Measurements from ENCODE around the gene SPPL3.
"Not testable (repeated sequence)": the region's sequence is repeated elsewhere in the genome, so short reads cannot be mapped to it uniquely, and the experiment has no call there.

Gene SPPL3

GRCh38 chr12:120904197-120904773, at the start of gene SPPL3:
Gene SPPL3 (minus strand): TSS chr12:120904358. CDS start chr12:120903867, 491 bp downstream.
- H3K36me3 Mint-ChIP-seq (ENCODE audit: low read depth): peaks cover 6% of the 10 kb centered on the region
- H3K27me3 Mint-ChIP-seq (ENCODE audit: low read depth): no peaks in the 10 kb centered on the region
- peaks cover 26% of the 10 kb centered on the region for H3K4me1 Mint-ChIP-seq (ENCODE audit: low read depth)
- peak within 1 kb of the TSS; percentile 99 for H3K4me3 Mint-ChIP-seq
- H3K27ac Mint-ChIP-seq: peak within 1 kb of the TSS; percentile 91
- H3K9me3 Mint-ChIP-seq: no peaks in the 10 kb centered on the region

- H3K4me3 Mint-ChIP-seq: no peak overlapping the region
- H3K9me3 Mint-ChIP-seq: no peaks in the 10 kb centered on the region
- H3K27ac Mint-ChIP-seq: no peak overlapping the region
- H3K27me3 Mint-ChIP-seq (ENCODE audit: low read depth): peaks cover 4% of the 10 kb centered on the region
- no peaks in the 10 kb centered on the region for H3K36me3 Mint-ChIP-seq (ENCODE audit: low read depth)
- H3K4me1 Mint-ChIP-seq (ENCODE audit: low read depth): no peaks in the 10 kb centered on the region
Measured at GRCh38 chr12:120950807-120951206, 46.6 kb upstream of the SPPL3 start.

GRCh38 chr12:120950260-120950799, 46.2 kb upstream of the SPPL3 start:
- not testable (repeated sequence) for H3K4me3 Mint-ChIP-seq; H3K27me3 Mint-ChIP-seq (ENCODE audit: low read depth); H3K9me3 Mint-ChIP-seq; H3K27ac Mint-ChIP-seq; H3K36me3 Mint-ChIP-seq (ENCODE audit: low read depth); H3K4me1 Mint-ChIP-seq (ENCODE audit: low read depth)

GRCh38 chr12:120945516-120945915, 41.4 kb upstream of the SPPL3 start:
- not testable (repeated sequence) for H3K4me1 Mint-ChIP-seq (ENCODE audit: low read depth); H3K36me3 Mint-ChIP-seq (ENCODE audit: low read depth); H3K27ac Mint-ChIP-seq; H3K27me3 Mint-ChIP-seq (ENCODE audit: low read depth); H3K9me3 Mint-ChIP-seq; H3K4me3 Mint-ChIP-seq

- Mint-ChIP-seq H3K9me3 (no peaks in the 10 kb centered on the region), H3K27ac (no peak overlapping the region), H3K27me3 (ENCODE audit: low read depth) (peaks cover 8% of the 10 kb centered on the region), H3K4me3 (no peak overlapping the region), H3K36me3 (ENCODE audit: low read depth) (no peaks in the 10 kb centered on the region), H3K4me1 (ENCODE audit: low read depth) (peaks cover 7% of the 10 kb centered on the region)
Measured at GRCh38 chr12:120944645-120945217, 40.6 kb upstream of the SPPL3 start.

- no peaks in the 10 kb centered on the region for H3K9me3 Mint-ChIP-seq
- H3K27me3 Mint-ChIP-seq (ENCODE audit: low read depth): peaks cover 10% of the 10 kb centered on the region
- no peak overlapping the region for H3K4me3 Mint-ChIP-seq
- no peaks in the 10 kb centered on the region for H3K36me3 Mint-ChIP-seq (ENCODE audit: low read depth)
- peaks cover 7% of the 10 kb centered on the region for H3K4me1 Mint-ChIP-seq (ENCODE audit: low read depth)
- H3K27ac Mint-ChIP-seq: no peak overlapping the region
Measured at GRCh38 chr12:120943482-120943881, 39.3 kb upstream of the SPPL3 start.

- peaks cover 7% of the 10 kb centered on the region for H3K4me1 Mint-ChIP-seq (ENCODE audit: low read depth)
- no peak overlapping the region for H3K27ac Mint-ChIP-seq
- H3K4me3 Mint-ChIP-seq: no peak overlapping the region
- no peaks in the 10 kb centered on the region for H3K36me3 Mint-ChIP-seq (ENCODE audit: low read depth)
- no peaks in the 10 kb centered on the region for H3K9me3 Mint-ChIP-seq
- peaks cover 16% of the 10 kb centered on the region for H3K27me3 Mint-ChIP-seq (ENCODE audit: low read depth)
Measured at GRCh38 chr12:120941846-120942405, 37.8 kb upstream of the SPPL3 start.

GRCh38 chr12:120941412-120941811, 37.3 kb upstream of the SPPL3 start:
- no peak overlapping the region for H3K27ac Mint-ChIP-seq
- peaks cover 17% of the 10 kb centered on the region for H3K27me3 Mint-ChIP-seq (ENCODE audit: low read depth)
- no peaks in the 10 kb centered on the region for H3K9me3 Mint-ChIP-seq
- no peaks in the 10 kb centered on the region for H3K36me3 Mint-ChIP-seq (ENCODE audit: low read depth)
- H3K4me1 Mint-ChIP-seq (ENCODE audit: low read depth): peaks cover 7% of the 10 kb centered on the region
- no peak overlapping the region for H3K4me3 Mint-ChIP-seq

GRCh38 chr12:120940799-120941198, 36.6 kb upstream of the SPPL3 start:
- H3K36me3 Mint-ChIP-seq (ENCODE audit: low read depth): no peaks in the 10 kb centered on the region

GRCh38 chr12:120940006-120940405, 35.8 kb upstream of the SPPL3 start:
- Mint-ChIP-seq H3K27me3 (ENCODE audit: low read depth) (peaks cover 17% of the 10 kb centered on the region), H3K9me3 (no peaks in the 10 kb centered on the region), H3K4me1 (ENCODE audit: low read depth) (peaks cover 3% of the 10 kb centered on the region), H3K4me3 (no peak overlapping the region), H3K36me3 (ENCODE audit: low read depth) (no peaks in the 10 kb centered on the region), H3K27ac (no peak overlapping the region)

More at GRCh38 chr12:120940799-120941198, 36.6 kb upstream of the SPPL3 start:
- H3K9me3 Mint-ChIP-seq: no peaks in the 10 kb centered on the region
- no peak overlapping the region for H3K4me3 Mint-ChIP-seq
- H3K4me1 Mint-ChIP-seq (ENCODE audit: low read depth): peaks cover 7% of the 10 kb centered on the region
- H3K27ac Mint-ChIP-seq: no peak overlapping the region
- peaks cover 17% of the 10 kb centered on the region for H3K27me3 Mint-ChIP-seq (ENCODE audit: low read depth)

- peaks cover 17% of the 10 kb centered on the region for H3K27me3 Mint-ChIP-seq (ENCODE audit: low read depth)
- no peak overlapping the region for H3K27ac Mint-ChIP-seq
- no peaks in the 10 kb centered on the region for H3K9me3 Mint-ChIP-seq
- no peaks in the 10 kb centered on the region for H3K36me3 Mint-ChIP-seq (ENCODE audit: low read depth)
- H3K4me3 Mint-ChIP-seq: no peak overlapping the region
- H3K4me1 Mint-ChIP-seq (ENCODE audit: low read depth): peaks cover under 1% of the 10 kb centered on the region
Measured at GRCh38 chr12:120939523-120939922, 35.4 kb upstream of the SPPL3 start.

GRCh38 chr12:120938496-120938895, 34.3 kb upstream of the SPPL3 start:
- Mint-ChIP-seq H3K27me3 (ENCODE audit: low read depth) (peaks cover 17% of the 10 kb centered on the region), H3K4me1 (ENCODE audit: low read depth) (no peaks in the 10 kb centered on the region)

GRCh38 chr12:120936197-120936596, 32.0 kb upstream of the SPPL3 start:
- Mint-ChIP-seq H3K4me3 (no peak overlapping the region), H3K4me1 (ENCODE audit: low read depth) (no peaks in the 10 kb centered on the region), H3K27ac (no peak overlapping the region), H3K36me3 (ENCODE audit: low read depth) (no peaks in the 10 kb centered on the region), H3K27me3 (ENCODE audit: low read depth) (peaks cover 14% of the 10 kb centered on the region), H3K9me3 (no peaks in the 10 kb centered on the region)

More at GRCh38 chr12:120938496-120938895, 34.3 kb upstream of the SPPL3 start:
- H3K9me3 Mint-ChIP-seq: no peaks in the 10 kb centered on the region
- H3K36me3 Mint-ChIP-seq (ENCODE audit: low read depth): no peaks in the 10 kb centered on the region
- H3K4me3 Mint-ChIP-seq: no peak overlapping the region
- no peak overlapping the region for H3K27ac Mint-ChIP-seq

- no peak overlapping the region for H3K4me3 Mint-ChIP-seq
- H3K4me1 Mint-ChIP-seq (ENCODE audit: low read depth): no peaks in the 10 kb centered on the region
- H3K9me3 Mint-ChIP-seq: no peaks in the 10 kb centered on the region
- H3K27me3 Mint-ChIP-seq (ENCODE audit: low read depth): peaks cover 9% of the 10 kb centered on the region
- H3K36me3 Mint-ChIP-seq (ENCODE audit: low read depth): no peaks in the 10 kb centered on the region
- no peak overlapping the region for H3K27ac Mint-ChIP-seq
Measured at GRCh38 chr12:120933786-120934185, 29.6 kb upstream of the SPPL3 start.

GRCh38 chr12:120932956-120933526, 28.9 kb upstream of the SPPL3 start:
- no peaks in the 10 kb centered on the region for H3K9me3 Mint-ChIP-seq
- H3K27me3 Mint-ChIP-seq (ENCODE audit: low read depth): peaks cover 4% of the 10 kb centered on the region
- no peaks in the 10 kb centered on the region for H3K36me3 Mint-ChIP-seq (ENCODE audit: low read depth)
- no peaks in the 10 kb centered on the region for H3K4me1 Mint-ChIP-seq (ENCODE audit: low read depth)
- no peak overlapping the region for H3K27ac Mint-ChIP-seq
- H3K4me3 Mint-ChIP-seq: no peak overlapping the region

Data from T-helper 1 cell treated with Interleukin-12 subunit alpha and Interleukin-12 subunit beta and Interleukin-4 antibody, amounts not matched to agents 30 μg/mL and 1 μg/mL, for 36 hours (primary cell).